ENCODE measurements around the gene ZMYND8. TPM values are rescaled to one million over a fixed set of nuclear protein-coding genes. Genes with fewer than 3 reads are reported as not detected.

Gene ZMYND8
- total RNA-seq, 3 donors from 2014 or later: 62.1 to 64.9 (median 62.1) TPM

DNA sequence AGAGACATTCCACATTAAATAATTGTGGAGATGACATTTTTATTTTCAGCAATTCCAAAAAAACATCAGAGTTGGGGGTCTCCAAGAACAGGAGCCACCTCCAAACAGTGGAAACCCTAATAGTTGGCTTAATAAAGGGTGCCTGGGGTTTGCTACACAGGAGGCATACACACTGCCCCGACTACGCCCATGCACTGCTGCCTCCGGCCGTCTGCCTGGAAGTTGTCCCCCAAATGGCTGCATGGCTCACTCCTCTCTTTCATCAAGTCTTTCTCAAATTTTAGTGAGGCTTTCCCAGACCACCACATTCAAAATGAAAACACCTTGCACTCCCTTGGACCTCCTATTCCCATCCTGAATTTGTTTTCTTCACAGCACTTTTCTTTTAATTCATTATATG is 58.8 kb downstream of the ZMYND8 start:
- H3K4me1 ChIP-seq (ENCODE audit: low read depth): no peaks in the 10 kb centered on the region
- H3K4me3 ChIP-seq: no peak overlapping the region
- no peaks in the 10 kb centered on the region for H3K36me3 ChIP-seq (ENCODE audit: low read depth)
- no peaks in the 10 kb centered on the region for H3K9me3 ChIP-seq
- no peak for ATAC-seq
- intact Hi-C loops (cut with DNase I, micrococcal nuclease): no loop called here
- no peak for DNase-seq
- TF ChIP-seq, protein P1, sequence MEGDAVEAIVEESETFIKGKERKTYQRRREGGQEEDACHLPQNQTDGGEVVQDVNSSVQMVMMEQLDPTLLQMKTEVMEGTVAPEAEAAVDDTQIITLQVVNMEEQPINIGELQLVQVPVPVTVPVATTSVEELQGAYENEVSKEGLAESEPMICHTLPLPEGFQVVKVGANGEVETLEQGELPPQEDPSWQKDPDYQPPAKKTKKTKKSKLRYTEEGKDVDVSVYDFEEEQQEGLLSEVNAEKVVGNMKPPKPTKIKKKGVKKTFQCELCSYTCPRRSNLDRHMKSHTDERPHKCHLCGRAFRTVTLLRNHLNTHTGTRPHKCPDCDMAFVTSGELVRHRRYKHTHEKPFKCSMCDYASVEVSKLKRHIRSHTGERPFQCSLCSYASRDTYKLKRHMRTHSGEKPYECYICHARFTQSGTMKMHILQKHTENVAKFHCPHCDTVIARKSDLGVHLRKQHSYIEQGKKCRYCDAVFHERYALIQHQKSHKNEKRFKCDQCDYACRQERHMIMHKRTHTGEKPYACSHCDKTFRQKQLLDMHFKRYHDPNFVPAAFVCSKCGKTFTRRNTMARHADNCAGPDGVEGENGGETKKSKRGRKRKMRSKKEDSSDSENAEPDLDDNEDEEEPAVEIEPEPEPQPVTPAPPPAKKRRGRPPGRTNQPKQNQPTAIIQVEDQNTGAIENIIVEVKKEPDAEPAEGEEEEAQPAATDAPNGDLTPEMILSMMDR (IDR thresholded peaks at IDR 0.05): no peak

DNA sequence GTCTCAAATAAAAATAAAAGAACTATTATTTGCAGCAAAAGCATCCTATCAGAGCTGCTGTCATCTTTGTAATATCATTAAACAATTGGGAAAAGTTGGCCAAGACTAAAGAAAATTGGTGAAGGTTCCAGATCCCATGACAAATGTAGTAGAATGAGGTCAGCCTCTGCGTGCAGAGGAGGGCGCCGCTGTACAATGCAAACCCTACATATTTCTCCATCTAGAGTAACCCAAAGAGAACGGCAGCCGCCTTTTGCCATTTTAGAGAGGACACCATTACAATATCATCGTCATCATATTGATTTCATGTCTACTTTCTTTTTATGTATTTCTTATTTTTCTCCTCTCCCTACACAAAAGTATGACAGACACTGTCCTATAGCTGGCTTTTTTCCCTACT is 59.5 kb downstream of the ZMYND8 start:
- peak in 1 of 3 donors; percentile 50 for DNase-seq
- TF ChIP-seq, protein P1 (IDR thresholded peaks at IDR 0.05): no peak
- intact Hi-C loops (cut with DNase I, micrococcal nuclease): no loop called here
- no peak for ATAC-seq
- no peaks in the 10 kb centered on the region for H3K36me3 ChIP-seq (ENCODE audit: low read depth)
- H3K9me3 ChIP-seq: no peaks in the 10 kb centered on the region
- no peaks in the 10 kb centered on the region for H3K4me1 ChIP-seq (ENCODE audit: low read depth)
- no peak overlapping the region for H3K4me3 ChIP-seq

- no peaks in the 10 kb centered on the region for H3K36me3 ChIP-seq (ENCODE audit: low read depth)
- TF ChIP-seq, protein P1 (IDR thresholded peaks at IDR 0.05): no peak
- H3K4me1 ChIP-seq (ENCODE audit: low read depth): no peaks in the 10 kb centered on the region
- intact Hi-C loops (cut with DNase I, micrococcal nuclease): no loop called here
- DNase-seq (no peak), ATAC-seq (no peak)
- no peaks in the 10 kb centered on the region for H3K9me3 ChIP-seq
- no peak overlapping the region for H3K4me3 ChIP-seq
Measured at GRCh38 chr20:47295921-47296426, 60.5 kb downstream of the ZMYND8 start.

- ATAC-seq (no peak), DNase-seq (no peak)
- H3K36me3 ChIP-seq (ENCODE audit: low read depth): no peaks in the 10 kb centered on the region
- H3K4me3 ChIP-seq: no peak overlapping the region
- H3K4me1 ChIP-seq (ENCODE audit: low read depth): no peaks in the 10 kb centered on the region
- H3K9me3 ChIP-seq: no peaks in the 10 kb centered on the region
- intact Hi-C loops (cut with DNase I, micrococcal nuclease): no loop called here
- TF ChIP-seq, protein P1 (IDR thresholded peaks at IDR 0.05): no peak
Measured at GRCh38 chr20:47295129-47295813, 61.2 kb downstream of the ZMYND8 start.

GRCh38 chr20:47293631-47294030 is 62.9 kb downstream of the ZMYND8 start:
- TF ChIP-seq, protein P1 (IDR thresholded peaks at IDR 0.05): no peak
- H3K9me3 ChIP-seq: no peaks in the 10 kb centered on the region
- H3K36me3 ChIP-seq (ENCODE audit: low read depth): no peaks in the 10 kb centered on the region
- no peak for ATAC-seq
- no peak for DNase-seq
- no peaks in the 10 kb centered on the region for H3K4me1 ChIP-seq (ENCODE audit: low read depth)
- intact Hi-C loops (cut with DNase I, micrococcal nuclease): no loop called here
- no peak overlapping the region for H3K4me3 ChIP-seq
